GM12878 (cell line): ENCODE measurements around the gene IFT122. TPM values are rescaled to one million over a fixed set of nuclear protein-coding genes. Genes with fewer than 3 reads are reported as not detected.

Source experiments
- BACH1 ChIP-seq: fragments of 450-650 bp; IDR thresholded peaks from 2 replicates; pipeline ENCODE4 v1.6.1; 2017; ENCODE audit warnings: mild to moderate bottlenecking, borderline replicate concordance
- EP300 ChIP-seq, 2 experiments: fragments of 150-350 bp in 1 of 2; IDR thresholded peaks; 2 replicates each; pipeline ENCODE4 v1.6.1; 2011 to 2012; ENCODE audit warnings: low read depth in 2 of 2, low read length in 2 of 2, borderline replicate concordance in 1 of 2, improper control_type of control experiment in 1 of 2, inconsistent platforms in 1 of 2; ENCODE audit not compliant: control insufficient read depth in 1 of 2
- FOXM1 ChIP-seq: IDR thresholded peaks from 2 replicates; pipeline ENCODE4 v1.6.1; 2012; ENCODE audit warnings: low read depth, mild to moderate bottlenecking, inconsistent platforms, low read length, moderate library complexity
- HDGF ChIP-seq: fragments of 450-650 bp; IDR thresholded peaks from 2 replicates; pipeline ENCODE4 v1.6.1; 2016; ENCODE audit warnings: antibody characterized with exemption
- PML ChIP-seq: IDR thresholded peaks from 2 replicates; pipeline ENCODE4 v1.6.1; 2012; ENCODE audit warnings: low read length, inconsistent platforms
- POLR2AphosphoS2 ChIP-seq: IDR thresholded peaks from 2 replicates; pipeline ENCODE4 v1.6.1; 2011; ENCODE audit warnings: low read depth, mild to moderate bottlenecking, low read length, improper control_type of control experiment, moderate library complexity
- SIX5 ChIP-seq: IDR thresholded peaks from 2 replicates; pipeline ENCODE4 v1.6.1; 2011; ENCODE audit warnings: mild to moderate bottlenecking, low read depth, low read length, moderate library complexity; ENCODE audit not compliant: severe bottlenecking
- SMC3 ChIP-seq: IDR thresholded peaks from 2 replicates; pipeline ENCODE4 v1.6.1; 2011; ENCODE audit warnings: low read length, improper control_type of control experiment, borderline replicate concordance
- SREBF1 ChIP-seq: IDR thresholded peaks from 2 replicates; pipeline ENCODE4 v1.6.1; 2012; ENCODE audit warnings: mild to moderate bottlenecking, low read length
- SRF ChIP-seq, 2 experiments: IDR thresholded peaks; 2 replicates each; pipeline ENCODE4 v1.6.1; 2011; ENCODE audit warnings: low read depth in 2 of 2, low read length in 2 of 2, mild to moderate bottlenecking in 1 of 2, moderate library complexity in 1 of 2
- YY1 ChIP-seq: IDR thresholded peaks from 2 replicates; pipeline ENCODE4 v1.6.1; 2011; ENCODE audit warnings: low read depth, mild to moderate bottlenecking, low read length
- ZNF217 ChIP-seq: fragments of 450-650 bp; IDR thresholded peaks from 2 replicates; pipeline ENCODE4 v1.6.1; 2017; ENCODE audit warnings: antibody characterized with exemption, mild to moderate bottlenecking
- ZNF274 ChIP-seq: IDR thresholded peaks from one replicate; pipeline ENCODE4 v1.8.0; 2011; ENCODE audit not compliant: insufficient read length, insufficient read depth
- polyA plus RNA-seq, 11 experiments: library from polyadenylated mRNA; depleted of rRNA in 4 of 11; unstranded in 6 of 11; stranded (reverse) in 5 of 11; fragments of >200 nt; fragmentation: Nextera tagmentation in 4 of 11; fragmentation: Illumina TruSeq in 1 of 11; extraction: Ambion mirVana in 4 of 11; extraction: Trizol in 1 of 11; gene quantifications; 1 replicate in 1 of 11; 2 replicates in 10 of 11; pipeline versions ENCODE4 v1.2.1 to v1.2.3, GENCODE V29; 2011 to 2016; ENCODE audit warnings: inconsistent platforms in 2 of 11, missing spikeins in 2 of 11, low read depth in 1 of 11
- total RNA-seq, 4 experiments: library from RNA; depleted of rRNA in 3 of 4; stranded (reverse); fragments of >200 nt in 3 of 4; fragmentation: Illumina TruSeq in 1 of 4; extraction: Trizol in 1 of 4; gene quantifications; 2 replicates each; pipeline versions ENCODE4 v1.2.1 to v1.2.3, GENCODE V29; 2013 to 2021
- TF ChIP-seq, protein P1 (sequence below): IDR thresholded peaks from 2 replicates; pipeline ENCODE4 v1.6.1; 2012; ENCODE audit warnings: low read length, inconsistent platforms
- TF ChIP-seq, protein P2 (sequence below): IDR thresholded peaks from 2 replicates; pipeline ENCODE4 v1.6.1; 2012; ENCODE audit warnings: low read depth, low read length, improper control_type of control experiment
- TF ChIP-seq, protein P3 (sequence below): fragments of 450-650 bp; IDR thresholded peaks from 2 replicates; pipeline ENCODE4 v1.6.1; 2017; ENCODE audit warnings: mild to moderate bottlenecking, moderate library complexity
- TF ChIP-seq, protein P4 (sequence below): fragments of 150-350 bp; IDR thresholded peaks from 2 replicates; pipeline ENCODE4 v1.6.1; 2014; ENCODE audit warnings: mild to moderate bottlenecking, low read depth, low read length
- TF ChIP-seq, protein P5 (sequence below): fragments of 150-350 bp; IDR thresholded peaks from 2 replicates; pipeline ENCODE4 v1.6.1; 2016; ENCODE audit warnings: low read depth, low read length

Gene IFT122
- total and polyA plus RNA-seq, 10 of the 15 experiments (the other 5 are each of a cell fraction or from before 2014, with no cell fraction given) = 1.8 to 19.2 (median 8.4) TPM

DNA sequence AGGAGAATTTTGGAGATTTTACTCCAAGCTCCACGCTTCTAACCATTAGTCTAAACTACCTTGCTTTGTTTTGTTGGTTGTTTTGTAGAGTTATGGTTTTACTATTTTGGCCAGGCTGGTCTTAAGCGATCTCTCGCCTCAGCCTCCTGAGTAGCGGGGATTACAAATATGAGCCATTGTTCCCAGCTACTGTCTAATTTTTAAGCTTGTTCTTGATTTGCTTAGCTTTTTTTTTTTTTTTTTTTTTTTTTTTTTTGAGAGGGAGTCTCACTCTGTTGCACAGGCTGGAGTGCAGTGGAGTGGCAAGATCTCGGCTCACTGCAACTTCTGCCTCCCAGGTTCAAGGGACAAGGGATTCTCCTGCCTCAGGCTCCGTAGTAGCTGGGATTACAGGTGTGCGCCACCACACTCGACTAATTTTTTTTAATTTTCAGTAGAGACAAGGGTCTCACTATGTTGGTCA is 40.1 kb upstream of the IFT122 start (continued):
- TF ChIP-seq SMC3 (no peak), BACH1 (no peak), FOXM1 (peak; percentile 6; the same call in 1 of the 2 replicates), YY1 (no peak), PML (peak; percentile 87), ZNF217 (no peak), HDGF (no peak), SIX5 (no peak), POLR2AphosphoS2 (no peak), SREBF1 (no peak), EP300 (IDR thresholded peaks at IDR 0.05; ENCODE audit: borderline replicate concordance in 1 of 2, control insufficient read depth in 1 of 2, low read depth in 2 of 2, low read length in 2 of 2) (no peak), ZNF274 (no peak), SRF (IDR thresholded peaks at IDR 0.05; ENCODE audit: low read depth in 2 of 2, low read length in 2 of 2) (no peak)
- TF ChIP-seq, protein P1, sequence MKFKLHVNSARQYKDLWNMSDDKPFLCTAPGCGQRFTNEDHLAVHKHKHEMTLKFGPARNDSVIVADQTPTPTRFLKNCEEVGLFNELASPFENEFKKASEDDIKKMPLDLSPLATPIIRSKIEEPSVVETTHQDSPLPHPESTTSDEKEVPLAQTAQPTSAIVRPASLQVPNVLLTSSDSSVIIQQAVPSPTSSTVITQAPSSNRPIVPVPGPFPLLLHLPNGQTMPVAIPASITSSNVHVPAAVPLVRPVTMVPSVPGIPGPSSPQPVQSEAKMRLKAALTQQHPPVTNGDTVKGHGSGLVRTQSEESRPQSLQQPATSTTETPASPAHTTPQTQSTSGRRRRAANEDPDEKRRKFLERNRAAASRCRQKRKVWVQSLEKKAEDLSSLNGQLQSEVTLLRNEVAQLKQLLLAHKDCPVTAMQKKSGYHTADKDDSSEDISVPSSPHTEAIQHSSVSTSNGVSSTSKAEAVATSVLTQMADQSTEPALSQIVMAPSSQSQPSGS = 0 out of 2 replicates have a peak, but pooled peaks have one; percentile 10
- TF ChIP-seq, protein P2, sequence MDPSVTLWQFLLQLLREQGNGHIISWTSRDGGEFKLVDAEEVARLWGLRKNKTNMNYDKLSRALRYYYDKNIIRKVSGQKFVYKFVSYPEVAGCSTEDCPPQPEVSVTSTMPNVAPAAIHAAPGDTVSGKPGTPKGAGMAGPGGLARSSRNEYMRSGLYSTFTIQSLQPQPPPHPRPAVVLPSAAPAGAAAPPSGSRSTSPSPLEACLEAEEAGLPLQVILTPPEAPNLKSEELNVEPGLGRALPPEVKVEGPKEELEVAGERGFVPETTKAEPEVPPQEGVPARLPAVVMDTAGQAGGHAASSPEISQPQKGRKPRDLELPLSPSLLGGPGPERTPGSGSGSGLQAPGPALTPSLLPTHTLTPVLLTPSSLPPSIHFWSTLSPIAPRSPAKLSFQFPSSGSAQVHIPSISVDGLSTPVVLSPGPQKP = no peak
- TF ChIP-seq, protein P3, sequence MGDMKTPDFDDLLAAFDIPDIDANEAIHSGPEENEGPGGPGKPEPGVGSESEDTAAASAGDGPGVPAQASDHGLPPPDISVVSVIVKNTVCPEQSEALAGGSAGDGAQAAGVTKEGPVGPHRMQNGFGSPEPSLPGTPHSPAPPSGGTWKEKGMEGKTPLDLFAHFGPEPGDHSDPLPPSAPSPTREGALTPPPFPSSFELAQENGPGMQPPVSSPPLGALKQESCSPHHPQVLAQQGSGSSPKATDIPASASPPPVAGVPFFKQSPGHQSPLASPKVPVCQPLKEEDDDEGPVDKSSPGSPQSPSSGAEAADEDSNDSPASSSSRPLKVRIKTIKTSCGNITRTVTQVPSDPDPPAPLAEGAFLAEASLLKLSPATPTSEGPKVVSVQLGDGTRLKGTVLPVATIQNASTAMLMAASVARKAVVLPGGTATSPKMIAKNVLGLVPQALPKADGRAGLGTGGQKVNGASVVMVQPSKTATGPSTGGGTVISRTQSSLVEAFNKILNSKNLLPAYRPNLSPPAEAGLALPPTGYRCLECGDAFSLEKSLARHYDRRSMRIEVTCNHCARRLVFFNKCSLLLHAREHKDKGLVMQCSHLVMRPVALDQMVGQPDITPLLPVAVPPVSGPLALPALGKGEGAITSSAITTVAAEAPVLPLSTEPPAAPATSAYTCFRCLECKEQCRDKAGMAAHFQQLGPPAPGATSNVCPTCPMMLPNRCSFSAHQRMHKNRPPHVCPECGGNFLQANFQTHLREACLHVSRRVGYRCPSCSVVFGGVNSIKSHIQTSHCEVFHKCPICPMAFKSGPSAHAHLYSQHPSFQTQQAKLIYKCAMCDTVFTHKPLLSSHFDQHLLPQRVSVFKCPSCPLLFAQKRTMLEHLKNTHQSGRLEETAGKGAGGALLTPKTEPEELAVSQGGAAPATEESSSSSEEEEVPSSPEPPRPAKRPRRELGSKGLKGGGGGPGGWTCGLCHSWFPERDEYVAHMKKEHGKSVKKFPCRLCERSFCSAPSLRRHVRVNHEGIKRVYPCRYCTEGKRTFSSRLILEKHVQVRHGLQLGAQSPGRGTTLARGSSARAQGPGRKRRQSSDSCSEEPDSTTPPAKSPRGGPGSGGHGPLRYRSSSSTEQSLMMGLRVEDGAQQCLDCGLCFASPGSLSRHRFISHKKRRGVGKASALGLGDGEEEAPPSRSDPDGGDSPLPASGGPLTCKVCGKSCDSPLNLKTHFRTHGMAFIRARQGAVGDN = no peak
- TF ChIP-seq, protein P4, sequence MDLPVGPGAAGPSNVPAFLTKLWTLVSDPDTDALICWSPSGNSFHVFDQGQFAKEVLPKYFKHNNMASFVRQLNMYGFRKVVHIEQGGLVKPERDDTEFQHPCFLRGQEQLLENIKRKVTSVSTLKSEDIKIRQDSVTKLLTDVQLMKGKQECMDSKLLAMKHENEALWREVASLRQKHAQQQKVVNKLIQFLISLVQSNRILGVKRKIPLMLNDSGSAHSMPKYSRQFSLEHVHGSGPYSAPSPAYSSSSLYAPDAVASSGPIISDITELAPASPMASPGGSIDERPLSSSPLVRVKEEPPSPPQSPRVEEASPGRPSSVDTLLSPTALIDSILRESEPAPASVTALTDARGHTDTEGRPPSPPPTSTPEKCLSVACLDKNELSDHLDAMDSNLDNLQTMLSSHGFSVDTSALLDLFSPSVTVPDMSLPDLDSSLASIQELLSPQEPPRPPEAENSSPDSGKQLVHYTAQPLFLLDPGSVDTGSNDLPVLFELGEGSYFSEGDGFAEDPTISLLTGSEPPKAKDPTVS = no peak
- TF ChIP-seq, protein P5, sequence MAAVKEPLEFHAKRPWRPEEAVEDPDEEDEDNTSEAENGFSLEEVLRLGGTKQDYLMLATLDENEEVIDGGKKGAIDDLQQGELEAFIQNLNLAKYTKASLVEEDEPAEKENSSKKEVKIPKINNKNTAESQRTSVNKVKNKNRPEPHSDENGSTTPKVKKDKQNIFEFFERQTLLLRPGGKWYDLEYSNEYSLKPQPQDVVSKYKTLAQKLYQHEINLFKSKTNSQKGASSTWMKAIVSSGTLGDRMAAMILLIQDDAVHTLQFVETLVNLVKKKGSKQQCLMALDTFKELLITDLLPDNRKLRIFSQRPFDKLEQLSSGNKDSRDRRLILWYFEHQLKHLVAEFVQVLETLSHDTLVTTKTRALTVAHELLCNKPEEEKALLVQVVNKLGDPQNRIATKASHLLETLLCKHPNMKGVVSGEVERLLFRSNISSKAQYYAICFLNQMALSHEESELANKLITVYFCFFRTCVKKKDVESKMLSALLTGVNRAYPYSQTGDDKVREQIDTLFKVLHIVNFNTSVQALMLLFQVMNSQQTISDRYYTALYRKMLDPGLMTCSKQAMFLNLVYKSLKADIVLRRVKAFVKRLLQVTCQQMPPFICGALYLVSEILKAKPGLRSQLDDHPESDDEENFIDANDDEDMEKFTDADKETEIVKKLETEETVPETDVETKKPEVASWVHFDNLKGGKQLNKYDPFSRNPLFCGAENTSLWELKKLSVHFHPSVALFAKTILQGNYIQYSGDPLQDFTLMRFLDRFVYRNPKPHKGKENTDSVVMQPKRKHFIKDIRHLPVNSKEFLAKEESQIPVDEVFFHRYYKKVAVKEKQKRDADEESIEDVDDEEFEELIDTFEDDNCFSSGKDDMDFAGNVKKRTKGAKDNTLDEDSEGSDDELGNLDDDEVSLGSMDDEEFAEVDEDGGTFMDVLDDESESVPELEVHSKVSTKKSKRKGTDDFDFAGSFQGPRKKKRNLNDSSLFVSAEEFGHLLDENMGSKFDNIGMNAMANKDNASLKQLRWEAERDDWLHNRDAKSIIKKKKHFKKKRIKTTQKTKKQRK = no peak
